Activated CD8-positive, alpha-beta memory T cell treated with anti-CD3 and anti-CD28 coated beads, Interleukin-2, amount 50 U/mL, for 1 hour (primary cell): ENCODE measurements around the gene DIPK1B.

Experiments
- DNase-seq: peaks from one replicate; pipeline ENCODE4 v3.0.0-alpha.2; 2020; ENCODE audit errors: extremely low read depth

The DIPK1B gene

GRCh38 chr9:136739509-136739908 lies 27.1 kb downstream of the DIPK1B start:
- no peak for DNase-seq

GRCh38 chr9:136740069-136740468 lies 27.7 kb downstream of the DIPK1B start:
- no peak for DNase-seq

DNA sequence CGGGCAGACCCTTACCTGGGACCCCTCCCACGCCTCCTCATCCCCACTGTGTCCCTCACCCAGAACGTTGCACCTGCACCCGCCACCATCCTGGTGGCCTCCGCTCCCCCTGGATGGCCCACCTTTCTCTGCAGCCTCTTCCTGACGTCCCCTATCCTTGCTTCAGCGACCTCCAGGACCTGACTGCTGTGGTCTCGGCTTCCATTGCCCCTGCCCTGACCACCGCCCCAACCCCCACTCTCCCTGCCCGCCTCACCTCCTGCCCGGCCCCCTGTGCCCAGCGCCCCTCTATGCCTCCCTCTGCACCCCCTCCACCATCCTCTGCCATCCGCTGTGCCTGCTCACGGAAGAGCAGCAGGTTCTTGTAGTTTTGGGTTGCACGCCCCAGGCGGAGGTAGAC lies 28.1 kb downstream of the DIPK1B start:
- DNase-seq = no peak

GRCh38 chr9:136740971-136741882 lies 28.9 kb downstream of the DIPK1B start:
- DNase-seq = no peak

DNA sequence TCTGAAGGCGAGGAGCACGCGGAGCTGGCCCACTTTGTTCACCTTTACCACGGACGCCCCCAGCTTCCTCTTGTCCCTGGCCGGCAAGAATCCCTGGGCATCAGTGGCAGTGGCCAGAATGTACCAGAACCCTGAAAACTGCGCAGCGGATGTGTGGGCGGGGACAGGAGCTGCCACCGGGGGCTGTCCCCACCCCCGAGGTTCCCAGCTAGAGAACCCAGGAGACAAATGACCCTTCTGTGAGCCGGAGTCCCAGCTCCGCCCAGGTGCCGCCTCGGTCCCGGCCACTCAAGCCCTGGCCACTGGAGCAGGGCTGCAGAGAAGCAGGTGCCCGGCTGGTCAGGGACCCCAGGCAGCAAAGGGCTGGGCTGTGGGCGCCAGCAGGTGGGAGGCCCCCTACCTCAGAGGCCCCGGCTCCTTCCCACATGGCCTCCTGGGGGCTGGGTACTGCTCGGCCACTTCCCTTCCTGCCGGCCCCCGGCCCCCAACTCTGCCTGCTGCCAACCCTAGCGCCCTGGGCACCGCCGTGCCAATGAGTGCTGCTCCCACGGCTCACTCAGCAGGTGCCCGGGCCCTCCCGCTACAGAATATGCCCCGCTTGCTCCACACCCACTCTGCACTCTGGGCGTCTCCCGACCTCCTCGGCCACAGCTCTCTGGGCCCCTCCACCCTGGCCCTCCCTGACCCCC lies 29.7 kb downstream of the DIPK1B start:
- no peak for DNase-seq

- no peak for DNase-seq
Observed at GRCh38 chr9:136742591-136743391, 30.4 kb downstream of the DIPK1B start, which contains the start of gene LCN10. Gene LCN10, minus strand, starts transcription at chr9:136742940. Its CDS starts 37 bp downstream, at chr9:136742903.

- no peak for DNase-seq
Observed at GRCh38 chr9:136743639-136744211, 31.4 kb downstream of the DIPK1B start.

DNA sequence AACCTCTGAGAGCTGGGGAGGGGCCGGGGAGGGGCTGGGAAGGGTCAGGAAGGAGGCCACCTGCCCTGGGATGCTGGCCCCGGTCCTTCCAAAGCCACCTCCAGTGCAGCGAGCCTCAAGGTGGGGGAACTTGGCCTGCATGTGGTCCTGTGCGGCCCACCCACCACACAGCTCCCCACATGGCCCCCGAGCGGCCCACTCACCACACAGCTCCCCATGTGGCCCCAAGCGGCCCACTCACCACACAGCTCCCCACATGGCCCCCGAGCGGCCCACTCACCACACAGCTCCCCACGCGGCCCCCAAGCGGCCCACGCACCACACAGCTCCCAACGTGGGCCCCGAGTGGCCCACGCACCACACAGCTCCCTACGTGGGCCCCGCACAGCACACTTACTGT lies 32.4 kb downstream of the DIPK1B start:
- no peak for DNase-seq

DNA sequence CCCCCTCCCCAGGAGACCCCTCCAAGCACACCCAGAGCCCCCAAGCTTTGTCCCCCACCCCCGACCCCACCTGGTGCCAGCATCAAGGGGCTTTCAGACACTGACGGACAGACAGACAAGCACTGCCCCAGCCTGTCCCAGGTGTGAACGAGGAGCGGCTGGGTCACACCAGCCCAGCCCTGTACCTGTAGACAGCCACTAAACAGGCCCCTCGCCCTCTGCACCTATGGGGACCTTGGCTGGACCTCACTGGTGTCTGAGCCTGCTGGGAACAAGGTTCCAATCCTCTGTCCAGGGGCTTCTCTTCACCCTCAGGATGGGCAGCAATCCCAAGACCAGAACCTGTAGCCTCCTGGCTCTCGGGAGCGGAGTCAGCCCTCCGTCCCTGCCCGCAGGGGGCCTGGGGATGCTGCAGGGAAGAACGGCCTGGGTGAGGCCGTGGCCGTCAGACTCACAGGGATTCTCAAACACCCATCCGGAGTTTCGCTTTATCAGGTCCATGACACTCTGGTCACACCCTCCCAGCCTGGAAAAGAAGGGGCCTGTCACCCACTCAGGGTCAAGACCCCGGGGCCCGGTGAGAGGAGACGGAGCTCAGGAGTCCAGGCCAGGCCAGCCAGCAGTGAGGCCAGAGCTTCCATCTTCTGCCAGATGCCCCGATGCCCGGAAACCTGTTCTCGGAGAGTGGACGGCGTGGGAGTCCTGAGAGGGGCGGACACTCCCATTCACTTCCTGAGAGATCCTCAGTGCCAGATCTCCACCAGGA lies 33.2 kb downstream of the DIPK1B start:
- no peak for DNase-seq

- DNase-seq = no peak
Observed at GRCh38 chr9:136746155-136746490, 33.8 kb downstream of the DIPK1B start.

DNA sequence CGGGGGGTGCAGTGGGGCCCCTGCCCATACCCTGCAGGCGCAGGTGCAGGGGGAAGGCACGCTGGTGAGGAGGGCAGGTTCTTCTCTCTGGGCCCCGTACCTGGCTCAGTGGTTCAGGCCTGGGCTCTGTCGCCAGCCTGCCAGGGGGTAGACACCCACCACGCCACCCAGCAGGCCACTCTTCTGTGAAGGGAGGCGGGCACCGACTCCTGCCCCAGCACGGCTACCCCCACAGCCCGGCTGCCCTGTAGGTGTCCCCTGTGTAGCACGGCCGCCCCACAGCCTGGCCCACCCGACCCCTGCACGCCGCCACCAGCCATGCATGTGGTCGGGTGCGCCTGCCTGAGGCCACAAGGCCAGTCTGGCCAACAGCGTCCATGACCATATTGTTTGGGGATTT lies 34.2 kb downstream of the DIPK1B start:
- DNase-seq = no peak

DNA sequence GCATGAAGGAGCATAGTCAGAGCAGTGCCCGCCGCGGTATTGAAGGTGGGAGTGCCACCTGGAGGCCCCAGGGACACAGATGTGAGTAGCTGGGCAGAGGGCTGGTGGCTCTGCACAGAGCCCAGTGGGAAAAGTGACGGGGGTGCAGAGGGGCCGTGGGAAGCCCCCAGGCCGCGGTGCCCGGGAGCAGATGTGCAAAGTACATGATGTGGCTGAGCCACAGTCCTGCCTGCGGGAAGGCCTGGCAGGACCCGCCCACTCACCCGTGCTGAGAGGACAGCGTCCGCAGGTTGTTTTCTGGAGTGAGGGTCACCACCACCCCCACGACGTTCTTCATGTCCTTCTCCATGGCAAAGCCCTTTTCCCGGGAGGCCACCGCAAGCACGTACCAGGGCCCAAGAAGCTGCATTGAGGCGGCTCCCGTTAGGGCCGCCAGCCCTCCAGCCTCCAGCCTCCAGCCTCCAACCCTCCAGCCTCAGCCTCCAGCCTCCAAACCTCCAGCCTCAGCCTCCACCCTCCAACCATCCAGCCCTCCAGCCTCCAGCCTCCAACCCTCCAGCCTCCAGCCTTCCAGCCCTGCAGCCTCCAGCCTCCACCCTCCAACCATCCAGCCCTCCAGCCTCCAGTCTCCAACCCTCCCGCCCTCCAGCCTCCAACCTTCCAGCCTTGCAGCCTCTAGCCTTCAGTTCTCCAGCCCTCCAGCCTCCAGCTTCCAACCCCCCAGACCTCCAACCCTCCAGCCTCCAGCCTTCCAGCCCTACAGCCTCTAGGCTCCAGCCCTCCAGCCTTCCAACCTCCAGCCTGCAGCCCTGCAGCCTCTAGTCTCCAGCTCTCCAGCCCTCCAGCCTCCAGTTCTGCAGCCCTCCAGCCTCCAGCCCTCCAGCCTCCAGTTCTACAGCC lies 35.0 kb downstream of the DIPK1B start:
- no peak for DNase-seq

DNA sequence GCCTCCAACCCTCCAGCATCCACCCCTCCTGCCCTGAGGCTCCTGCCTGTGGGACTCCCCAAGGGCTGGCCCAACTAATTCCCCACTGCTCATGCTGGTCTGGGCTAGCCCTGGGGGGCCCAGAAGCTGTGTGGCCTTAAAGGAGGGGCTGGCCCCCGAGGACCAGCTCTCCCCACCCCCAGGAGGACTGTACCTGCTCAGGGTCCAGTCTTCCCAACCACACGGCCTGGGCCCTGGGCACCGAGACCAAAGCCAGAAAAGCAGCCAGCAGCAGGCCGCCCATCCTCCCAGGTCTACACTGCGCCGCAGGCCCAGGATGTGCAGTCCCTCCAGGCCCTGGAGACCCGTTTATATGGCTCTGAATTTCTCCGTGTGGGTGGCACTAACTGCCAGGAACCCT lies 35.8 kb downstream of the DIPK1B start, which contains the start of gene LCN6:
LCN6 (minus strand) TSS at position 325 of the 400 bp plus-strand sequence; CDS start at position 283, 42 bp downstream.
- DNase-seq = no peak

GRCh38 chr9:136748666-136749611 lies 36.6 kb downstream of the DIPK1B start:
- no peak for DNase-seq

DNA sequence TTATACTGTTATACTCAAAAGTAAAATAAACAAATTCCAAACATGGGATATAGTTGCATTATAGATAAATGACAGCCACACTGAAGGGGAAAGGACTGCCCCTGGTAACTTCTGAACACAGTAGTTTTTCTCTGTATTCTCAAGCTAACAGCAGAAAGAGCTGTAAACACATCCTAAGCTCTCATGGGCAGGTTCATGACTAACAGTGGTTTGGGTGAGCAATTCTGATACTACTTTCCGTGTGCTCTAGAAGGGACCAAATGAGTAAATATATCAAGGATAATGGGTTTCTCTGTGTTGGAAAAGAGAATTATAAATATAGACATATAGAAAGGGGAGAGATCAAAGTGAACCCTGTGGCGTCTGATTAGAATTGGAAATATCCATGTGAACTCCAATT lies 38.2 kb downstream of the DIPK1B start:
- no peak for DNase-seq

GRCh38 chr9:136751244-136751643 lies 38.9 kb downstream of the DIPK1B start:
- no peak for DNase-seq

- no peak for DNase-seq
Observed at GRCh38 chr9:136751814-136752213, 39.4 kb downstream of the DIPK1B start.

DNA sequence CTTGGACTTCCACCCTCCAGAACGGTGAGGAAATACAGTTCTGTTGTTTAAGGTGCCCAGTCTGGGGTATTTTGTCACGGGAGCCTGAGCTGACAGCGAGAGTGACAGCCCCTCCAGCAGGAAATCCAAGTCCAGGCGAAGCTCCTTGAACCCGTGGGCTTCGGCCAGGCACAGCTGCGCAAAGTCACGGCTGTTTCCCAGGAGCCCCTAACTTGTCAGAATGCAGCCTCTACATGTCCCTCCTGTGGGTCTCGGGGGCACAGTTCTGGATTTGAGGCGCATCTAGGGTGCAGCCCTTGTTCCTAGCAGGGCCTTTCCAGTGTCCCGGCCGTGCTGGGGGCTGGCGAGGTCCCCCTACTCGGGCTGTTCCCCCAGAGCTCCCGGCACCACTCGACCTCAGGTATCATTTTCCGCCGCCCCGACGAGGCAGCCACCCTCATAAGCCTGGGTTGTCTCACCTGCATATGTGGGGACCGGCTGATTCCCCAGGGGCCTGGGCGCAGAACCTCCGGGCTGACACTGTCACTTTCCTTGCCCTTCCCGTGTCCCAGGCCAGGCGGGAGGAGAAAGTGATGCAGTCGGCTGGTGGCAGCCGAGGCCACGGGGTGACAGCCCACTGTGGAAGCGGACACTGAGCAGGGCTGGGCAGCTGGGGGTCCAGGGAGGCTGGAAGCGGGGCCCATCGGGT lies 41.1 kb downstream of the DIPK1B start:
- DNase-seq = no peak
